Left lobe of liver (tissue), 2 donors: ENCODE measurements around the gene ELOVL6. TPM values are rescaled to one million over a fixed set of nuclear protein-coding genes. Genes with fewer than 3 reads are reported as not detected.
"Not testable (repeated sequence)": the region's sequence is repeated elsewhere in the genome, so short reads cannot be mapped to it uniquely, and the experiment has no call there.

Experiments
- ATAC-seq: fragments of 200-7000 bp; cut with Tn5 transposase; one replicate; pipeline ENCODE4 v1.9.1; 2020; ENCODE audit warnings: mild to moderate bottlenecking, moderate library complexity
- DNase-seq: peaks from one replicate; pipeline ENCODE4 v3.0.0-alpha.2; 2020; ENCODE audit warnings: low spot score
- total RNA-seq: library from RNA; stranded (reverse); gene quantifications from one replicate; pipeline ENCODE4 v1.2.1, GENCODE V29; 2021
- donor health status: DM: no; HTN: no; CAD: no; lungs with moderate emphysema.
- donor health status: DM: no; HTN: yes; CAD: no.

Gene ELOVL6, protein sequence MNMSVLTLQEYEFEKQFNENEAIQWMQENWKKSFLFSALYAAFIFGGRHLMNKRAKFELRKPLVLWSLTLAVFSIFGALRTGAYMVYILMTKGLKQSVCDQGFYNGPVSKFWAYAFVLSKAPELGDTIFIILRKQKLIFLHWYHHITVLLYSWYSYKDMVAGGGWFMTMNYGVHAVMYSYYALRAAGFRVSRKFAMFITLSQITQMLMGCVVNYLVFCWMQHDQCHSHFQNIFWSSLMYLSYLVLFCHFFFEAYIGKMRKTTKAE
- 35.0 TPM for total RNA-seq

DNA sequence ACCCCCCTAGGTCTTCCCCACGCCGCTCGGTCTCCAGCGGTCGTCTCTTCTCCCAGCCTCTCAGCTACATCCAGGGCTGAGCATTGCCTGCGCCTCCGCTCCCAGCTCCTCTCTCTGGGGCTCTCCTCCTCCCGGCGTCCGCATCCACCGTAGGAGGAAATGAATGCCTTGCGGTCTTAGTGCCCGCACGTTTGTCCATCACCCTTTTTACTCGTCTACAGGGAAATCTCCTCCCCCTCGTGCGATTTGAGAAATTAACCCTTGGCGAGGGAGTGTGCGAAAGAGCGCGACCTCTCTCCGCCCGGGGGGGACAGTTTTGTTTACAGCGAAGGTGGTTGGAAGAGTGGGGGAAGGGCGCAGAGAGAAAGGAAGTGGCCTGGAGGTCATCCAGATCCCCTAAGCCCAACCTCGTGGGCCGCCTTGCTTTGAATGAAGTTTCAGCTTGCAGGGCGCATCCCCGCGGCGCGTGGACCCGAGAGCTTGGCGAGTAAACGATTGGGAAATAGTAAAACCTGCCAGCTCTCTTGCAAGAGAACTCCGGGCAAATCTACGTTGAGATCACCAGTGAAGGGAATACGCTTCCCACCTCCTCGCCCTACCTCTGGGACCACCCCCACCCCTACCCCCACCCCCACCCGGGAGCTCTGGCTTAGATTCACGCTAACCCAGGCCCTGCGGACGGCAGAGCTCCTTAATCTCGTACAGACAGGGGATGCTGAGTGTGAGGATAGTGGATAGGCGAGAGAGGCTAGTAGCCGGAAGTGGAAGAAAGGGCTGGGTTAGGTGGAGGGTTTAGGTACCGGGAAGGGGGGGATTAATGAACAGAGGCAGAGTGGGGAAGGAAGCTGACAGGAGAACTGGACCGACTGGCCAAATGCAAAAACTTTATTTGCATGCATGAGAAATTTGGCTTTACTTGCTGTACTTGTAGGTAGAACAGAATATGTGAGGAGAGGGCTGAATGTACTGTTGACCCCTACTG lies at the start of gene ELOVL6:
ELOVL6 (minus strand) TSS at position 181 of the 982 bp plus-strand sequence. CDS start 280 bp downstream, outside the sequence.
- ATAC-seq (peak; percentile 48), DNase-seq (peak; percentile 91)

- ATAC-seq, result no peak
- DNase-seq, result no peak
These were observed 49.7 kb upstream of the ELOVL6 start for GRCh38 chr4:110248100-110248499.

GRCh38 chr4:110247591-110247990 lies 49.2 kb upstream of the ELOVL6 start:
- no peak for ATAC-seq

DNA sequence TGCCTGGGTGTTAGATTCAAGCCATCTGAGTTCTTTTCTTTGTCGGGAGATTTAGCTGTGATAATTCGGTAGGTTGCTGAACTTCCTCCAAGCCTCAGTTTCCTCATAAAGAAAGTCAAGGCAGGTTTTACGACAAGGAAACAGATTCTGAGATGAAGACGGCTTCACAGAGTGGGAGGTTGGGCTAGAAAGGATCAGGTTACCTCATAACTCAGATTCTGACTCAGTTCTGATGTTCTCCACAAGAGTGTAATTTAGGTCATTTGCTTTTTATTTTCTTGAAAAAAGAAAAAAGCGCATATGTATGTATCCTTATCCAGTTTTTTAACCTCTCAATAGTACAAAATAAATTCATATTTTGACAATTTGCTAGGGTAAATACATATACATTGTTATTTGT lies 47.2 kb upstream of the ELOVL6 start:
- DNase-seq, result no peak
- no peak for ATAC-seq

More at GRCh38 chr4:110247591-110247990, 49.2 kb upstream of the ELOVL6 start:
- no peak for DNase-seq

DNA sequence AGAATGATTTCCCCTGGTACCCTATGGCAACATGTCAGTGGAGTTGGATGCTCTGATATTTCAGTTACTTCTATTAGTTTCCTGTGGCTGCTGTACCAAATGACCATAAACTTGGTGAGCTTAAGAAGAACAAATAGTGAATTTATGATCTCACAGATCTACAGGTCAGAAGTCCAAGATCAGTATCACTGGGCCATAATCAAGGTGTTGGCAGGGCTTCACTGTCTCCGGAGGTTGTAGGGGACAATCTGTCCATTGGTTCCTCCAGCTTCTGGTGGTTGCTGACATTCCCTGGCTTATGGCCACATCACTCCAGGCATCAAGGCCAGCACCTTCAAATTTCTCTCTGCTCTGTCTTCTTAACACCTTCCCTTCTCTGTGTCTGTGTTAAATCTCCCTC lies 37.9 kb upstream of the ELOVL6 start:
- DNase-seq (no peak), ATAC-seq (no peak)

GRCh38 chr4:110233581-110233980 lies 35.2 kb upstream of the ELOVL6 start:
- DNase-seq, ATAC-seq: not testable (repeated sequence)

GRCh38 chr4:110231869-110232268 lies 33.5 kb upstream of the ELOVL6 start:
- DNase-seq, result no peak
- ATAC-seq, result no peak

DNA sequence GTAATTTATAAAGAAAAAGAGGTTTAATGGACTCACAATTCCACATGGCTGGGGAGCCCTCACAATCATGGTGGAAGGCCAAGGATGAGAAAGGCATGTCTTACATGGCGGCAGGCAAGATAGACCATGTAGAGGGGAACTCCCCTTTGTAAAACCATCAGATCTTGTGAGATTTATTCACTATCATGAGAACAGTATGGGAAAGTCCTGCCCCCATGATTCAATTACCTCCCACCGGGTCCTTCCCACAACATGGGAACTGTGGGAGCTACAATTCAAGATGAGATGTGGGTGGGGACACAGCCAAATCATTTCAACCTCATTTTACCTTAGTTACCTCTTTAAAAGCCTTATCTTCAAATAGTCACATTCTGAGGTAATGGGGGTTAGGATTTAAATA lies 30.9 kb upstream of the ELOVL6 start:
- ATAC-seq (no peak), DNase-seq (no peak)

- DNase-seq (no peak), ATAC-seq (no peak)
These were observed 26.4 kb upstream of the ELOVL6 start for GRCh38 chr4:110224812-110225211.

- no peak for DNase-seq
- ATAC-seq, result no peak
These were observed 25.7 kb upstream of the ELOVL6 start for GRCh38 chr4:110224142-110224541.

DNA sequence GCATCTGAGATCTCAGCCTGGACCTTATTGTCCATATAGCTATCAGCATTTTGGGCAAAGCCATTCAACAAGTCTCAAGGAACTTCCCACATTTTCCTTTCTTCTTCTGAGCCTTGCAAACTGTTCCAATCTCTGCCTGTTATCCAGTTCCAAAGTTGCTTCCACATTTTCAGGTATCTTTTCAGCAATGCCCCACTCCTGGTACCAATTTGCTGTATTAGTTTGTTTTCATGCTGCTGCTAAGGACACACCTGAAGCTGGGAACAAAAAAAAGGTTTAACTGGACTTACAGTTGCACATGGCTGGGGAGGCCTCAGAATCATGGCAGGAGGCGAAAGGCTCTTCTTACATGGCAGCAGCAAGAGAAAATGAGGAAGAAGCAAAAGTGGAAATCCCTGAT lies 20.5 kb upstream of the ELOVL6 start:
- ATAC-seq, DNase-seq: not testable (repeated sequence)

DNA sequence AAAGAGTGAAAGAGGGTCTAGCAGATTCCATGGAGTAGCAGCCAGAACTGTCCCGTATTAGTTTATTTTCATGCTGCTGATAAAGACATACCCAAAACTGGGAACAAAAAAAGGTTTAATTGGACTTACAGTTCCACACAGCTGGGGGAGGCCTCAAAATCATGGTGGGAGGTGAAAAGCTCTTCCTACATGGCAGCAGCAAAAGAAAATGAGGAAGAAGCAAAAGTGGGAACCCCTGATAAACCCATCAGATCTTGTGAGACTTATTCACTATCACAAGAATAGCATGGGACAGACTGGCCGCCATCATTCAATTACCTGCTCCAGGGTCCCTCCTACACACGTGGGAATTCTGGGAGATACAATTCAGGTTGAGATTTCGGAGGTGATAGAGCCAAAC lies 18.8 kb upstream of the ELOVL6 start:
- DNase-seq, ATAC-seq: not testable (repeated sequence)

DNA sequence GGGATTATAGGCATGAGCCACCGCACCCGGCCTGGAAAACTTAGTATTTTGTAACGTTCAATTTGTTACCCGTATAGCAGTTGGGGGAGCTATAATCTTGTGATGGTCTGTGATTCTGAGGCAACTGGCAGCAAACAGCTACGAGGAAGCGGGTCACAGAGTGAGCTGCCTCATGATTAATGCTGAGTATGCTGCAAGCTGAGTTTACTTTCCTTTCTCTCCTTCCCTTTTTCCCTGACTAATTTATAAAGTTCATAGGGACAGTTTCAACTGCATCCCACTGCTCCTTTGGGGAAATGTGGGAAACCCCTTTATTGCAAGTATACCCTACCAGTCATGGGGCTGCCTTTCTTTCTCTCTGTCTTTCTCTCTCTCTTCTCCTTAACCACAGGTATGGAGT lies 17.7 kb upstream of the ELOVL6 start:
- DNase-seq (no peak), ATAC-seq (no peak)

DNA sequence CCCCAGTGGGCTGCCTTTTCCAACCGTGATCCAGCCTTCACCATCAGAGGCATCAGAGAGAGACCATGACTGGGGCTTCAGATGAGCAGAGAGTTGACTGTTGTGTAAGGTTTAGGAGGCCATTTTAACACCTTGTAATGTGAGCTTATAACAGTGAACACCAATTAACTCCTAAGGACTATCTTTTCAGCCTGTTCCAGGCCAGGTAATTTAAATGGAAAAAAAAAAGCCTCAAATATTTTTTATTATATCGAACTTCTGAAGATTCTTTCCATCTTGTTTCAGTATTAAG lies 13.3 kb upstream of the ELOVL6 start:
- no peak for ATAC-seq
- no peak for DNase-seq

- DNase-seq (no peak), ATAC-seq (peak; percentile 76)
These were observed 12.8 kb upstream of the ELOVL6 start for GRCh38 chr4:110211007-110211769.

GRCh38 chr4:110208419-110208818 lies 10.0 kb upstream of the ELOVL6 start:
- DNase-seq (no peak), ATAC-seq (peak; percentile 17)

GRCh38 chr4:110207233-110207632 lies 8.8 kb upstream of the ELOVL6 start:
- ATAC-seq, result peak; percentile 57
- DNase-seq, result no peak

DNA sequence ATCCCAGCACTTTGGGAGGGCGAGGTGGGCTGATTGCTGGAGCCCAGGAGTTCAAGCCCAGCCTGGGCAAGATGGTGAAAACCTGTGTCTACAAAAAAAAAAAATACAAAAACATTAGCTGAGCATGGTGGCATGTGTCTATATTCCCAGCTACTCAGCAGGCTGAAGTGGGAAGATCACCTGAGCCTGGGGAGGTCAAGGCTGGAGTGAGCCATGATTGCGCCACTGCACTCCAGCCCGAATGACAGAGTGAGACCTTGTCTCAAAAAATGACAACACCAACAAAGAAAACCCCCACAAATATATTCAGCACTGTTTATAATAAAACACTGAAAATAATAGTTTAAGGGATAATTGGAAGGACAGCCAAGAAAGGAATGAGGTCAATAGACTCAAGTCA lies 3.6 kb upstream of the ELOVL6 start:
- ATAC-seq (no peak), DNase-seq (no peak)

- ATAC-seq (no peak), DNase-seq (no peak)
These were observed 3.1 kb upstream of the ELOVL6 start for GRCh38 chr4:110201502-110201901.

GRCh38 chr4:110200689-110201088 lies 2.3 kb upstream of the ELOVL6 start:
- ATAC-seq (no peak), DNase-seq (no peak)

GRCh38 chr4:110198049-110198434 lies 373 bp downstream of the ELOVL6 start:
- DNase-seq (no peak), ATAC-seq (no peak)
